Measurements from ENCODE around the gene DNAJC16. TPM values are rescaled to one million over a fixed set of nuclear protein-coding genes. Genes with fewer than 3 reads are reported as not detected.

The DNAJC16 gene
- total and polyA plus RNA-seq, 7 donors, result 1.2 to 20.5 (median 11.4) TPM

DNA sequence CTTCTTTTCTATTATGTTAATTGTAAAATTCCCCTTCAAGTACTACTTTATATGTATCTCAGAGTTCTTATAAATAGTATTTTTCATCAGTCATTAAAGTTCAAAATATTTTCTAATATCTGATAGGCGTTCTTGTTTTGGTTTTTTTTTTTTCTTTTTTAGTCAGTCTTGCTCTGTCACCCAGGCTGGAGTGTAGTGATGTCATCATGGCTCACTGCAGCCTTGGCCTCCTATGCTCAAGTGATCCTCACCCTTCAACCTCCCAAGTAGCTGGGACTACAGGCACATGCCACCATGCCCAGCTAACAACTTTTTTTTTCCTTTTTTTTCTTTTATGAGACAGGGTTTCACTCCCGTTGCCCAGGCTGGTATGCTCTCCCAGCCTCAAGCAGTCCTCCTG lies 30.9 kb downstream of the DNAJC16 start:
- no peak for DNase-seq
- Histone ChIP-seq H3K4me1 (no peaks in the 10 kb centered on the region), H3K27ac (no peak overlapping the region), H3K9me3 (no peaks in the 10 kb centered on the region), H3K36me3 (peaks cover 0 to 52% (median 24%) of the 10 kb centered on the region in 4 donors), H3K27me3 (no peaks in the 10 kb centered on the region), H3K4me3 (no peak overlapping the region)
- TF ChIP-seq POLR2A (IDR thresholded peaks at IDR 0.05) (no peak), EP300 (IDR thresholded peaks at IDR 0.05) (no peak), POLR2AphosphoS5 (IDR thresholded peaks at IDR 0.05) (no peak)
- TF ChIP-seq, protein P1, sequence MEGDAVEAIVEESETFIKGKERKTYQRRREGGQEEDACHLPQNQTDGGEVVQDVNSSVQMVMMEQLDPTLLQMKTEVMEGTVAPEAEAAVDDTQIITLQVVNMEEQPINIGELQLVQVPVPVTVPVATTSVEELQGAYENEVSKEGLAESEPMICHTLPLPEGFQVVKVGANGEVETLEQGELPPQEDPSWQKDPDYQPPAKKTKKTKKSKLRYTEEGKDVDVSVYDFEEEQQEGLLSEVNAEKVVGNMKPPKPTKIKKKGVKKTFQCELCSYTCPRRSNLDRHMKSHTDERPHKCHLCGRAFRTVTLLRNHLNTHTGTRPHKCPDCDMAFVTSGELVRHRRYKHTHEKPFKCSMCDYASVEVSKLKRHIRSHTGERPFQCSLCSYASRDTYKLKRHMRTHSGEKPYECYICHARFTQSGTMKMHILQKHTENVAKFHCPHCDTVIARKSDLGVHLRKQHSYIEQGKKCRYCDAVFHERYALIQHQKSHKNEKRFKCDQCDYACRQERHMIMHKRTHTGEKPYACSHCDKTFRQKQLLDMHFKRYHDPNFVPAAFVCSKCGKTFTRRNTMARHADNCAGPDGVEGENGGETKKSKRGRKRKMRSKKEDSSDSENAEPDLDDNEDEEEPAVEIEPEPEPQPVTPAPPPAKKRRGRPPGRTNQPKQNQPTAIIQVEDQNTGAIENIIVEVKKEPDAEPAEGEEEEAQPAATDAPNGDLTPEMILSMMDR (IDR thresholded peaks at IDR 0.05), result no peak
- intact Hi-C loops (cut with DNase I), result no loop called here
- WGBS, 2 donors, result 90 to 91% methylated on average over 2 of the region's 2 CpGs

DNA sequence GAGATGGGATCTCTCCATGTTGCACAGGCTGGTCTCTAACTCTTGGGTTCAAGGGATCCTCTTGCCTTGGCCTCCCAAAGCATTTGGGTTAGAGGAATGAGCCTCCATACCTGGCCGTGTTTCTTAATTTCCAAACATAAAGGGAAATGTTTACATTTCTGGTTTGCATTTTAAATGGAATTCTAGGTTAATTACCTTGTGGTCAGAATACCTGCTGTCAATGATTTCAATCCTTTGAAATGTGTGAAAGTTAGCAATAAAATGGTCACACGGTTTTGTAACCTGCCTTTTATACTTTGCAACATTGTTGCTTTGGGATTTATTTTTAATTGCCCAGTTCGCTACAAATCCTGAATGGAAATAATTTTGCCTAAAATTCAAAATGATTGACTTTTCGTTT lies 31.9 kb downstream of the DNAJC16 start:
- DNase-seq, result no peak
- H3K27me3 ChIP-seq, result no peaks in the 10 kb centered on the region
- H3K4me3 ChIP-seq, result no peak overlapping the region
- H3K27ac ChIP-seq, result no peak overlapping the region
- no peaks in the 10 kb centered on the region for H3K4me1 ChIP-seq
- no peaks in the 10 kb centered on the region for H3K9me3 ChIP-seq
- intact Hi-C loops (cut with DNase I), result no loop called here
- peaks cover 0 to 56% (median 31%) of the 10 kb centered on the region in 4 donors for H3K36me3 ChIP-seq
- TF ChIP-seq, protein P1 (IDR thresholded peaks at IDR 0.05), result no peak
- no peak for TF ChIP-seq EP300 (IDR thresholded peaks at IDR 0.05)
- no peak for TF ChIP-seq POLR2A (IDR thresholded peaks at IDR 0.05)
- no peak for TF ChIP-seq POLR2AphosphoS5 (IDR thresholded peaks at IDR 0.05)
- 62 to 84% methylated on average over 4 of the region's 4 CpGs for WGBS, 2 donors

DNA sequence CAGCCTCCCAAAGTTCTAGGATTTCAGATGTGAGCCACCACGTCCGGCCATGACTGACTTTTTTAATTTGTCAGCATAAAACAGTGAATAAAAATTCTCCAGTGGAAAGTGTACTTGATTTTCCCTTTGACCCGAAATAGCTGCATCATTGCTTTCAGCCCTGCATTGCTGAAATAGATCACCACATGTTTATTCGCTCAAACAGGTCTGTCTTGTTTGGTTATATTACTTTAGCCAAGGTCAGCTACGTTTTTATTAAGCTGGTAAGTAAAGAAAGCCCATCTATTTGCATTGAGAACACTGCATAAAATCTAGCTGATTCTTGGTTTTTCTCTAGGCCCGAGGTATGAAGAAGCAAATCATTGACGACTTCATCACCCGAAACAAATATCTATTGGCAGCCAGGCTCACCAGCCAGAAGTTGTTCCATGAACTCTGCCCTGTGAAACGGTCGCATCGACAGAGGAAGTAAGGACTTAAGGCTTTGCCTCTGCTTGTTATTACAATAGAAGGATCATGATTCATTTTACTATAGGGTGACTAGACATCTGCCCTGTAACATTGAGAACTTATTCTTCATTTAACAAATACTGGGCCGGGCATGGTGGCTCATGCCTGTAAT lies 32.7 kb downstream of the DNAJC16 start:
- intact Hi-C loops (cut with DNase I), result no loop called here
- Histone ChIP-seq H3K27me3 (no peaks in the 10 kb centered on the region), H3K27ac (no peak overlapping the region), H3K9me3 (no peaks in the 10 kb centered on the region), H3K36me3 (peaks cover 4 to 57% (median 35%) of the 10 kb centered on the region in 4 donors), H3K4me3 (no peak overlapping the region), H3K4me1 (no peaks in the 10 kb centered on the region)
- DNase-seq, result no peak
- 19 to 71% methylated on average over 12 of the region's 12 CpGs for WGBS, 2 donors
- TF ChIP-seq POLR2AphosphoS5 (IDR thresholded peaks at IDR 0.05) (no peak), EP300 (IDR thresholded peaks at IDR 0.05) (no peak), POLR2A (IDR thresholded peaks at IDR 0.05) (no peak)
- TF ChIP-seq, protein P1 (IDR thresholded peaks at IDR 0.05), result no peak

DNA sequence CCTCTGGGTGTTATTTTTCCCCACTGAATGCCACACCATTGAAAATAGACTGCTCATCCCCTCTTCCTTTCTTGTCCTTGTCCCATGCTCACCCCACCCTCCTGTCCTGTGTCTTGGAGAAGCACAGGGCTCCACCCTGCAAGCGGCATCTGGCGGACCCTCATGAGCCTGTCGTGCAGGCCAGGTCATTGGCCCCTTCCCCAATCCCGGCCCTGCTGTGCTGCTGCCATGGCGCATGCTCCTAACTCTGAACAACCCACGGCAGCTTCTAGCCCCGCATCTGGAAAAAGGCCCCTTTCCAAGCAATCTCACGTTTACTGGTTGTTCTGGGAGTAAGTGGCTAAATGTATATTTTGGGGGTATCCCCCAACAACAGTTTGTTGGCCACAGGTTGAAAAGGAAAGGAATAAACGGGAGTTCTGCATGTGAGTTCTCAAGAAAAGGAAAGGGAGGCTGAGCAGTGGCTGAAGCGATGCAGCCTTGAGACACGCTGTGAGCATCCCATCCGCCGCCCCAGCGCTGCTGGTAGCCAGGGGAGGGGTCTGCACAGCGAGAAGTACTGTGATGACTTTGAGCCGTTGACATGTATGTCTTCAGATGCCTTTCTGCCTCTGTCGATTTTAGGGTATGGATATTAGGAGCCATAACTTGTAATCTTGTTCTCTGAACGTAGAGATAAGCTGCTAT lies 41.9 kb downstream of the DNAJC16 start:
- no peak for DNase-seq
- H3K4me1 ChIP-seq, result no peaks in the 10 kb centered on the region
- 73 to 87% methylated on average over 18 of the region's 18 CpGs for WGBS, 2 donors
- intact Hi-C loops (cut with DNase I), result no loop called here
- H3K27me3 ChIP-seq, result no peaks in the 10 kb centered on the region
- H3K4me3 ChIP-seq, result no peak overlapping the region
- no peak overlapping the region for H3K27ac ChIP-seq
- TF ChIP-seq EP300 (IDR thresholded peaks at IDR 0.05) (no peak), POLR2AphosphoS5 (IDR thresholded peaks at IDR 0.05) (no peak), POLR2A (IDR thresholded peaks at IDR 0.05) (no peak)
- TF ChIP-seq, protein P1 (IDR thresholded peaks at IDR 0.05), result no peak
- no peaks in the 10 kb centered on the region for H3K9me3 ChIP-seq
- peaks cover 20 to 72% (median 44%) of the 10 kb centered on the region in 4 donors for H3K36me3 ChIP-seq

All from sigmoid colon (tissue), 7 donors.